T-cell (primary cell): ENCODE measurements around the gene GPR39. TPM values are rescaled to one million over a fixed set of nuclear protein-coding genes. Genes with fewer than 3 reads are reported as not detected.

ENCODE experiments used
- ATAC-seq, 4 experiments: fragments of 200-7000 bp in 3 of 4; fragments of 150-1000 bp in 1 of 4; cut with Tn5 transposase; replicated peaks in 1 of 4; 1 replicate in 3 of 4; 2 replicates in 1 of 4; pipeline ENCODE4 v1.10.0; 2021; ENCODE audit warnings: moderate library complexity in 3 of 4, mild to moderate bottlenecking in 2 of 4, moderate number of reproducible peaks in 1 of 4
- CTCF ChIA-PET, 2 donors: fragments of 300-600 bp; sonication (Branson Sonifier 250); formaldehyde crosslinking; loops; one replicate each; lab custom pipeline; 2022; ENCODE audit warnings: antibody characterized with exemption in 2 of 2; lab: Charles Lee
- POLR2A ChIA-PET, 2 donors: fragments of 300-600 bp; sonication (Branson Sonifier 250); formaldehyde crosslinking; loops; one replicate each; lab custom pipeline; 2022; ENCODE audit warnings: antibody characterized with exemption in 2 of 2; lab: Charles Lee
- DNase-seq, 35 experiments: peaks; one replicate each; pipeline versions ENCODE4 v3.0.0 to v3.0.0-alpha.2; 2013 to 2023
- H3K27ac ChIP-seq: one replicate; pipeline ENCODE4 v1.5.1; 2013; ENCODE audit warnings: low read length
- H3K27me3 ChIP-seq, 2 experiments: replicated peaks in 1 of 2; 1 replicate in 1 of 2; 2 replicates in 1 of 2; pipeline versions ENCODE4 v1.6.1 to v1.7.0; 2013; ENCODE audit warnings: low read length in 1 of 2, mixed read lengths in 1 of 2; ENCODE audit not compliant: control insufficient read depth in 2 of 2, insufficient read depth in 2 of 2; ENCODE audit errors: extremely low read depth in 1 of 2
- H3K36me3 ChIP-seq, 2 donors: 1 replicate in 1 of 2; 2 replicates in 1 of 2; pipeline versions ENCODE4 v1.6.1 to v1.7.0; 2013; ENCODE audit warnings: low read length in 1 of 2; ENCODE audit not compliant: control insufficient read depth in 2 of 2, insufficient read depth in 1 of 2; ENCODE audit errors: extremely low read depth in 1 of 2
- H3K4me1 ChIP-seq, 2 experiments: 1 replicate in 1 of 2; 2 replicates in 1 of 2; pipeline versions ENCODE4 v1.6.1 to v1.7.0; 2013; ENCODE audit warnings: low read length in 2 of 2, mixed read lengths in 1 of 2; ENCODE audit not compliant: insufficient read depth in 2 of 2, control insufficient read depth in 1 of 2; ENCODE audit errors: extremely low read depth in 1 of 2
- H3K4me3 ChIP-seq, 2 donors: 1 replicate in 1 of 2; 2 replicates in 1 of 2; pipeline versions ENCODE4 v1.5.1 to v1.7.0; 2013; ENCODE audit warnings: mild to moderate bottlenecking in 2 of 2, low read length in 1 of 2, moderate library complexity in 1 of 2; ENCODE audit not compliant: control insufficient read depth in 1 of 2; ENCODE audit errors: extremely low read depth in 1 of 2
- H3K9me3 ChIP-seq: 2 replicates; pipeline ENCODE4 v1.7.0; 2013
- H3K27ac Mint-ChIP-seq, 2 donors: one replicate each; pipeline ENCODE4 v1.8.0; 2020 to 2021; ENCODE audit warnings: mild to moderate bottlenecking in 2 of 2, mixed read lengths in 2 of 2
- H3K27me3 Mint-ChIP-seq, 2 donors: one replicate each; pipeline ENCODE4 v1.8.0; 2021 to 2022; ENCODE audit warnings: mixed read lengths in 2 of 2
- H3K36me3 Mint-ChIP-seq: one replicate; pipeline ENCODE4 v1.8.0; 2021; ENCODE audit warnings: mixed read lengths
- H3K4me1 Mint-ChIP-seq, 3 donors: one replicate each; pipeline ENCODE4 v1.8.0; 2020 to 2022; ENCODE audit warnings: mixed read lengths in 3 of 3, mild to moderate bottlenecking in 1 of 3
- H3K4me3 Mint-ChIP-seq, 3 donors: one replicate each; pipeline ENCODE4 v1.8.0; 2020 to 2022; ENCODE audit warnings: mild to moderate bottlenecking in 3 of 3, mixed read lengths in 3 of 3, moderate library complexity in 3 of 3
- H3K9me3 Mint-ChIP-seq, 3 donors: one replicate each; pipeline ENCODE4 v1.8.0; 2020 to 2022; ENCODE audit warnings: mixed read lengths in 3 of 3
- WGBS: methylation state at CpG from one replicate; pipeline ENCODE4 v1.1.5; 2013; ENCODE audit warnings: missing lambda C conversion rate; ENCODE audit not compliant: insufficient coverage; 5-methylcytosine and 5-hydroxymethylcytosine counted together
- total RNA-seq, 35 experiments: library from RNA in 6 of 35; stranded (reverse) in 6 of 35; fragments of 120-200 nt in 1 of 35; gene quantifications; one replicate each; pipeline versions ENCODE4 v1.2.1 to v1.2.4 and lab custom pipeline; 2013 to 2026

GPR39 gene
- total RNA-seq, 5 donors from 2014 or later (not counting 1 experiment from before 2014, with no cell fraction given) = not detected

- no peak for DNase-seq
- CTCF ChIA-PET = no interaction called here
- no peaks in the 10 kb centered on the region for H3K27me3 ChIP-seq
Measured at GRCh38 chr2:132652474-132652873, 235.9 kb downstream of the GPR39 start.

GRCh38 chr2:132654335-132654734 is 237.7 kb downstream of the GPR39 start:
- Mint-ChIP-seq H3K4me3 (no peak overlapping the region), H3K9me3 (peaks cover 0 to 12% (median 3%) of the 10 kb centered on the region in 3 donors), H3K27me3 (peaks cover 0 to 4% of the 10 kb centered on the region in 2 donors), H3K27ac (no peak overlapping the region), H3K36me3 (no peaks in the 10 kb centered on the region), H3K4me1 (no peaks in the 10 kb centered on the region)
- no peak overlapping the region for H3K4me3 ChIP-seq
- ChIA-PET POLR2A (no interaction called here), CTCF (no interaction called here)
- no peaks in the 10 kb centered on the region for H3K36me3 ChIP-seq
- ATAC-seq (no peak), DNase-seq (no peak)
- no peaks in the 10 kb centered on the region for H3K27me3 ChIP-seq
- H3K27ac ChIP-seq = no peak overlapping the region
- H3K4me1 ChIP-seq = no peaks in the 10 kb centered on the region
- WGBS = no CpG with 5 or more reads among the region's 4 CpGs
- no peaks in the 10 kb centered on the region for H3K9me3 ChIP-seq

More at GRCh38 chr2:132652474-132652873, 235.9 kb downstream of the GPR39 start:
- Histone ChIP-seq H3K36me3 (no peaks in the 10 kb centered on the region), H3K4me1 (no peaks in the 10 kb centered on the region), H3K9me3 (no peaks in the 10 kb centered on the region), H3K4me3 (no peak overlapping the region), H3K27ac (no peak overlapping the region)
- Mint-ChIP-seq H3K4me1 (no peaks in the 10 kb centered on the region), H3K27me3 (peaks cover 0 to 16% of the 10 kb centered on the region in 2 donors), H3K36me3 (no peaks in the 10 kb centered on the region), H3K4me3 (no peak overlapping the region), H3K9me3 (peaks cover 0 to 19% (median 3%) of the 10 kb centered on the region in 3 donors), H3K27ac (no peak overlapping the region)
- no peak for ATAC-seq
- POLR2A ChIA-PET = no interaction called here
- WGBS = 83% methylated on average over 4 of the region's 8 CpGs

- DNase-seq = no peak
- no peaks in the 10 kb centered on the region for H3K4me1 ChIP-seq
- no peaks in the 10 kb centered on the region for H3K9me3 ChIP-seq
- WGBS = 92% methylated on average over 2 of the region's 7 CpGs
- H3K27me3 Mint-ChIP-seq = peaks cover 0 to 3% of the 10 kb centered on the region in 2 donors
- H3K36me3 Mint-ChIP-seq = no peaks in the 10 kb centered on the region
- no peak overlapping the region for H3K4me3 Mint-ChIP-seq
- no peaks in the 10 kb centered on the region for H3K36me3 ChIP-seq
- H3K4me3 ChIP-seq = no peak overlapping the region
- no peak for ATAC-seq
- ChIA-PET CTCF (interaction anchor here in 1 of 2 donors (0.6 kb wide), 1 partner anchor 184 kb away, joined by 4 read pairs; no protein-coding TSS in a partner anchor), POLR2A (no interaction called here)
- H3K9me3 Mint-ChIP-seq = peaks cover 0 to 12% (median 3%) of the 10 kb centered on the region in 3 donors
- no peaks in the 10 kb centered on the region for H3K27me3 ChIP-seq
- H3K27ac Mint-ChIP-seq = no peak overlapping the region
- H3K4me1 Mint-ChIP-seq = no peaks in the 10 kb centered on the region
- no peak overlapping the region for H3K27ac ChIP-seq
Measured at GRCh38 chr2:132654968-132655367, 238.4 kb downstream of the GPR39 start.

- Mint-ChIP-seq H3K4me1 (no peaks in the 10 kb centered on the region), H3K9me3 (peaks cover 0 to 14% (median 3%) of the 10 kb centered on the region in 3 donors), H3K36me3 (no peaks in the 10 kb centered on the region), H3K4me3 (no peak overlapping the region), H3K27ac (no peak overlapping the region), H3K27me3 (peaks cover 0 to 3% of the 10 kb centered on the region in 2 donors)
- Histone ChIP-seq H3K9me3 (no peaks in the 10 kb centered on the region), H3K36me3 (no peaks in the 10 kb centered on the region), H3K27ac (no peak overlapping the region), H3K27me3 (no peaks in the 10 kb centered on the region), H3K4me3 (no peak overlapping the region), H3K4me1 (no peaks in the 10 kb centered on the region)
- no CpG with 5 or more reads among the region's 7 CpGs for WGBS
- DNase-seq (no peak), ATAC-seq (no peak)
- ChIA-PET CTCF (no interaction called here), POLR2A (no interaction called here)
Measured at GRCh38 chr2:132656266-132656975, 239.8 kb downstream of the GPR39 start.

- CTCF ChIA-PET = no interaction called here
- no peak for ATAC-seq
Measured at GRCh38 chr2:132659331-132659730, 242.7 kb downstream of the GPR39 start.

GRCh38 chr2:132662732-132663131 is 246.1 kb downstream of the GPR39 start:
- no peak overlapping the region for H3K27ac Mint-ChIP-seq
- no peaks in the 10 kb centered on the region for H3K9me3 ChIP-seq
- H3K27me3 ChIP-seq = peaks cover under 1 to 2% of the 10 kb centered on the region in 2 experiments
- no peaks in the 10 kb centered on the region for H3K36me3 ChIP-seq
- POLR2A ChIA-PET = no interaction called here
- CTCF ChIA-PET = no interaction called here
- H3K4me3 ChIP-seq = no peak overlapping the region
- no peak for ATAC-seq
- H3K36me3 Mint-ChIP-seq = no peaks in the 10 kb centered on the region
- no peaks in the 10 kb centered on the region for H3K4me1 ChIP-seq
- WGBS = no CpG with 5 or more reads among the region's 3 CpGs
- no peaks in the 10 kb centered on the region for H3K4me1 Mint-ChIP-seq
- no peak for DNase-seq
- H3K4me3 Mint-ChIP-seq = no peak overlapping the region
- peaks cover 0 to 5% (median 2%) of the 10 kb centered on the region in 3 donors for H3K9me3 Mint-ChIP-seq
- peaks cover 0 to 3% of the 10 kb centered on the region in 2 donors for H3K27me3 Mint-ChIP-seq
- H3K27ac ChIP-seq = no peak overlapping the region

More at GRCh38 chr2:132659331-132659730, 242.7 kb downstream of the GPR39 start:
- no peaks in the 10 kb centered on the region for H3K9me3 ChIP-seq
- no peak for DNase-seq
- no peak overlapping the region for H3K27ac Mint-ChIP-seq
- H3K36me3 ChIP-seq = no peaks in the 10 kb centered on the region
- H3K4me3 Mint-ChIP-seq = no peak overlapping the region
- no peak overlapping the region for H3K27ac ChIP-seq
- H3K4me3 ChIP-seq = no peak overlapping the region
- H3K36me3 Mint-ChIP-seq = no peaks in the 10 kb centered on the region
- H3K9me3 Mint-ChIP-seq = peaks cover 2 to 5% (median 3%) of the 10 kb centered on the region in 3 donors
- no peaks in the 10 kb centered on the region for H3K27me3 ChIP-seq
- H3K4me1 ChIP-seq = no peaks in the 10 kb centered on the region
- WGBS = 85% methylated on average over 3 of the region's 3 CpGs
- peaks cover 0 to 3% of the 10 kb centered on the region in 2 donors for H3K27me3 Mint-ChIP-seq
- POLR2A ChIA-PET = no interaction called here
- no peaks in the 10 kb centered on the region for H3K4me1 Mint-ChIP-seq
